Activated CD8-positive, alpha-beta memory T cell treated with anti-CD3 and anti-CD28 coated beads for 1 hour (primary cell): ENCODE data around the gene TECTA.

Experiments
- DNase-seq, 2 donors: peaks; one replicate each; pipeline ENCODE4 v3.0.0-alpha.2; 2020; ENCODE audit warnings: low read depth in 1 of 2; ENCODE audit errors: extremely low read depth in 1 of 2

The TECTA gene

DNA sequence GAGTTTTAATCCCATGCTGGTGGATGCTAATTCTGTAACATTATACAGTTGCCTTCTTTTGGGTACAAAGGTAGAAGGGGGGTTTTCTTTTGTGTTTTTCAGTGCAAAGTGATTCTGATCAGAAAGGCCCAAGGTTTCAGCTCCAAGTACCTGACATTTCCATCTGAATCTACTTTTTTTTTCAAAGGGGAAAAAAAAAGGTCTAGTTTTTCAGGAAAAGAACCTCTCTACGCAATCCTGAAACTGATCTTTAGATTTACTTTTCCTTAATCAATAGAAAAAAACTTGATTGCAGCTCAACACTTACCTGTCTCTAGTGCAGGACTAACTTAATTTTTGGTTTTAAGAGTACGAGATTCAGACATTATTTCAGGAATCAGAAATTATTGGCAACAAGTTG lies at the start of gene TECTA:
Gene TECTA (plus strand): TSS at position 301 of the 400 bp plus-strand sequence. CDS start 1,423 bp downstream, outside the sequence.
- DNase-seq: no peak

GRCh38 chr11:121053244-121053643 lies 47.8 kb upstream of the TECTA start:
- DNase-seq: no peak

- DNase-seq: no peak
Observed at GRCh38 chr11:121054266-121054665, 46.8 kb upstream of the TECTA start.

DNA sequence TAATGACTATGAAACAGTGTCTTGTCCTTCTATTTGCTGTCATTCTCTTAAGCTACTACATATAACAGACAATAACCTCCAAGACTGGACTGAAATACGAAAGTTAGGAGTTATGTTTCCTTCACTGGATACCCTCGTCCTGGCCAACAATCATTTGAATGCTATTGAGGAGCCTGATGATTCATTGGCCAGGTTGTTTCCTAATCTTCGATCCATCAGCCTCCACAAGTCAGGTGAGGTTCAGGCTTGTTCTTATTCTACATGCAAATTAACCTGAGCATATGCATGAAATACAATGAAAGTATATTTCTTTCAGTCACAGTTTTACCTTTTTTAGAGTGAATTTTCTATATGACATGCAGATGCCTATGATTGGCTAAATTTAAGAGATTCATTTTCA lies 46.0 kb upstream of the TECTA start:
- no peak for DNase-seq

- no peak for DNase-seq
Observed at GRCh38 chr11:121057922-121058321, 43.1 kb upstream of the TECTA start.

DNA sequence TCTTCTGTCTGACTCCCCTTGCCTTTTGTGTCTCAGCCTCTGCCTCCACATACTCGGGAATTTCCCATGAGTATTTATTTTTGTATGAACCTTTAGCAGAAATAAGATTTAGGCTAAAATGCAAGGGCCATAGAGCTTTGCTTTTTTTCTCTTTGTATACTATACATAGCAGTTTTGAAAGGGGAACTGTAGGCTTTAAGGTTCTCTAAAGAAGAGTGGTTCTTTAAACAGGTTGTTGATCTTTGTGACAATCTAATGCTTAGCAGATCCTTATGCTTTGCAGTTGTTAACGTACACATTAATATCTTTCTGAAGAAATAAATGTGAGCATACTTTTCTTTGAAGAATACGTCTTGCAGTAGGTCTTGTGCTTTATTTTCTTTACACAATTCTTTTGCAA lies 42.1 kb upstream of the TECTA start:
- DNase-seq: no peak

GRCh38 chr11:121059605-121060004 lies 41.4 kb upstream of the TECTA start:
- no peak for DNase-seq

- no peak for DNase-seq
Observed at GRCh38 chr11:121063728-121064127, 37.3 kb upstream of the TECTA start.

DNA sequence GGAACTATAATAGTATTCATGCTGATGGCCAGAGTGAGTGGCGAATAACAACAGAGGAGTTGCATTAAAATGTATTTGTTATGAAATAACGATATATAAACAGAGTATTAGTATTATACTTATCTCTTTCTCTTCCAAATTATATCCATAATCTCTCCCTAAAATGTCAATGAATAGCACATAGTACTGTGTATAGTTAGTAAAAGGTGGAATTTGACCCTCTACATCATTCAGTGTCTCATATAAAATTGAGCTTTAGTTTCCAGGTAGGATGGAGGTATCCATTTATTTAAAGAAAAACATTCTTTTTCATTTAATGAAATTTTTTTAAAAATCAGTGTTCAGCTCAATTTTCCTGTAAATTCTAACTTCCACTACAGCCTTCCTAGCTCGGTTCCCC lies 34.4 kb upstream of the TECTA start:
- no peak for DNase-seq

DNA sequence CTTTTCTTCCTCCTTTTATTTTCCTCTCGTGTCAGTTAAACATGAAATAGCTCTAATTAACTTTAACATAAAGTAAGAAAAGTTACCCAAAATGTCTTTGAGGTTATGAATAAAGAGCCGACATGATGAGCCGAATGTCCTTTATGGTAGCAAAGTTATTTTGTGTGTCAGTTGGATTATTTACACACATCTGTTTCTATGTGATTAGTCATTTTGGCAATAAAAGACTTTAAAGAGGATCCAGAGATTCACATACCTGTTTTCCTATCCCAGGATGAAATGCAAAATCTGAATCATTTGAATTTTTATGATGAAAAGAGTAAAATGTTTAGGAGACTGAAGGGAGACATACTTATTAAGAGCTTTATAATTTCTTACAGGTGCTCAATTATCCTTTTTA lies 34.0 kb upstream of the TECTA start:
- no peak for DNase-seq

GRCh38 chr11:121067453-121067852 lies 33.6 kb upstream of the TECTA start:
- DNase-seq: no peak

DNA sequence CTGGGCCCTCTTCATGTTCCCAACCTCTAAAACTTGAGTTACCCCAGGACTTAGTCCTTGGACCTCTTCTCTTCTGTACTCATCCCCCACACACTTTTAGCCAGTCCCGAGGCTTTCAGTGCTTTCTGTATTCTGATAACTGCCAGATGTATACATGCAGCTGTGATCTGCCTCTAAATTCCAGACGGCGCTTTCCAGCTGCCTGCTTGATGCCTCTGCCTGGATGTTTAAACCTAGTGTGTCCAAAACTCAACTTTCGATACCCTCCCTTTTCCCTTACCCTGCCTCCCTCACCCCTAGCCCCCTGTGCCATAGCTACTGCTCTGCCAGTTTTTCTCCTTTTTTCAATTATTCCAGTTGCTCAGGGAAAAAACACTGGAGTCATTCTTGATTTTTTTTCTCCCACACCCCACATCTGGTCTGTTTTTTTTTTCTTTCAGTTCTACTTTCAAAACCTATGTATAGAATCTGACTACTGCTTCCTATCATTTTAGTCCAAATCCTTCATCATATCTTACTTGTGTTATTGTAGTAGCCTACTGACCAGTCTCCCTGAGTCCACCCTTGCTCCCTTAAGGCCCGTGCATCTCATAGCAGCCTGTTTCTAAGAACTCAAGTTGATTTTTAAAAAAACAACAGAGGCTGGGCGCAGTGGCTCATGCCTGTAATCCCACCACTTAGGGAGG lies 32.9 kb upstream of the TECTA start:
- DNase-seq: no peak

GRCh38 chr11:121068787-121069186 lies 32.3 kb upstream of the TECTA start:
- DNase-seq: no peak

DNA sequence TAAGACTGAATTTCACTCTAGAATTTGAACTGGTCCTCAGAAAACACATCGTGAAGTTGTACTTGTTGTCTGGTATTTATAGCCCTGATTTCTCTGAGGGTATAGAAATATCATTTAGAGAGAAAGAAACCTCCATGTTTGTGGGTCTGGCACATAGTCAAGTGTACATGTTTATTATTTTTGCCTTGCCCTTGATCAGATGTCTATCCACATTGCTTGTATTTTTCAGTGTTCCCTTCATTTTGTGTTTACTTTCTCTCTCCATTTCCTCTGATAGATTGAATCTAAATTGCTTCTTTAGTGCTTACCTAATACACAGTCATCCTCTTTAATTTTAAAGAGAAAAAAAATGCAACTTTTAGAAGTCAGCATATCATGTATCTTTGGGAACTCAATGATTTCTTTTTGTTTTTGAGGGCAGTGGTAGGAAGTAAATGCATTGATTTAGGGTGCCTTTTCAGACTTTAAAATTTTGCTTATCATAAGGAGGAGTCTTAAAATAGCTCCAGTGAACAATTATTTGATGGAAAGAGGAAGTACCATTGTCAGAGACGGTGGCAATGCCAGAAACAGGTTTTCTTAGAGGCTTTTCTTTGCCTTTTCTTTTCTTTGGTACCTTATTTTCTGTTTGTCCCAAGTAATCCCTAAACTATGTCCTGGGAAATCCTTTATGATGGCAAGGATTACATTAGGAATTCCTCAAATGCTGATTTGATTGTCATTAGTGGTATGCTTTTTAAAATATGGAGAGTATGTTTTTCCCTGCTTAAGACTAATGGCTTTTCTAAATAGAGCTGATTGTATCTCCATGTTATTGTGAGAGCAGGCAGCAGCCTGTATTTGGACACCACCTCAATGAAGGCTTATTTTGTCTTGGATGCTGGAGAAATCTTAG lies 29.8 kb upstream of the TECTA start:
- no peak for DNase-seq

DNA sequence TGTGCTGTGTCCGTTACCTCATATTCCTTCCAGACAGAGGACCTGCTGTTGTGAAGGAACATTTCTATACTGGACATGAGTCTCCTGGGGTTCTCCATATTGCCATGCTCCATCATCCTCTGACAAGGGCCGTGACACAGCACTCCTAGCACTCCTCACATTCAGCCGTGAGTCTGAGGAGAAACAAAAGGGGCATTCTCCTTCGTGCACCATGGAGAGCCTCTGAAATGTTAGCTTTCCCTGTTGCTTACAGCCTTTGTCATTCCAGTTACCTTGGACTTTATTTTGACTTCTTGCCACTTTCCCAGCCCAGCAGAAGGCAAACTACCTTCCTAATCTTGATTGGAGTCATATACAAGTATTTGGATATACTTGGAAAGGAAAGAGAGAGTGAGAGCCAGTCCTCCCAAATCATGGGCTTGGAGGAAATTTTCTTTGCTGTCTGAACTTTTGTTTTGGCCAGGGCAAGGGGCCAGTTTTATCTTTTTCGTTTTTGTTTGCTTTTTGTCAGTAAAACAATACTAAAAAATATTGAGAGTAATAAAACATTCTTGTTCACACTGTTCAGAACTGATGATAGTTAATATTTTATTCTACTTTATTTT lies 29.1 kb upstream of the TECTA start:
- DNase-seq: no peak

- no peak for DNase-seq
Observed at GRCh38 chr11:121081321-121081720, 19.7 kb upstream of the TECTA start.

- no peak for DNase-seq
Observed at GRCh38 chr11:121082219-121082618, 18.8 kb upstream of the TECTA start.

GRCh38 chr11:121082670-121083069 lies 18.4 kb upstream of the TECTA start:
- no peak for DNase-seq

- DNase-seq: no peak
Observed at GRCh38 chr11:121086866-121087265, 14.2 kb upstream of the TECTA start.

DNA sequence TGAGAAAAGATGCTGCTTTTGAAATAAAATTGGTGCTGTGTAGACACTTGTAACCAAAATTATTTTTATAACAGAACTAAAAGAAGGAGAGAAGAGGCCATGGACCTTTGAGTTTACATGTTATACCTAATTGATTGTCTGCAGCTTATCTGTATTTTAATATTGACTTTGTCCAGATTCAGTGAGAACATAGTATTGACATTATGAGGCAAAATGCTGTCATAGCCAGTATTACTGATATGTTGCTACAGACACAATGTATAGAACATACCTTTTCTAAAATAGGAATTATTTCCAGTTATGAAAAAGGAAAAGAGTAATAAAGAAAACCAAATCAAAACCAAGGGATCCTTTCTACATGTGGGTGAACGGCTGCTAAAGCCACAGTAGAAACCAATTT lies 11.5 kb upstream of the TECTA start:
- DNase-seq: no peak

GRCh38 chr11:121090145-121090721 lies 10.8 kb upstream of the TECTA start:
- DNase-seq: no peak
